HG03175 (cell line): ENCODE data around the gene PLA2G4B.

Experiments used
- ATAC-seq: cut with Tn5 transposase; IDR thresholded peaks from one replicate; pipeline ENCODE4 v1.9.1; 2021; ENCODE audit warnings: mild to moderate bottlenecking, moderate library complexity; ENCODE audit not compliant: unreplicated experiment

The PLA2G4B gene

GRCh38 chr15:41885841-41886240, 47.2 kb downstream of the PLA2G4B start:
- no peak for ATAC-seq

GRCh38 chr15:41886741-41887140, 48.1 kb downstream of the PLA2G4B start:
- ATAC-seq, result no peak

- no peak for ATAC-seq
Observed at GRCh38 chr15:41887161-41887560, 48.5 kb downstream of the PLA2G4B start.

- ATAC-seq, result no peak
Observed at GRCh38 chr15:41887893-41888292, 49.2 kb downstream of the PLA2G4B start.

DNA sequence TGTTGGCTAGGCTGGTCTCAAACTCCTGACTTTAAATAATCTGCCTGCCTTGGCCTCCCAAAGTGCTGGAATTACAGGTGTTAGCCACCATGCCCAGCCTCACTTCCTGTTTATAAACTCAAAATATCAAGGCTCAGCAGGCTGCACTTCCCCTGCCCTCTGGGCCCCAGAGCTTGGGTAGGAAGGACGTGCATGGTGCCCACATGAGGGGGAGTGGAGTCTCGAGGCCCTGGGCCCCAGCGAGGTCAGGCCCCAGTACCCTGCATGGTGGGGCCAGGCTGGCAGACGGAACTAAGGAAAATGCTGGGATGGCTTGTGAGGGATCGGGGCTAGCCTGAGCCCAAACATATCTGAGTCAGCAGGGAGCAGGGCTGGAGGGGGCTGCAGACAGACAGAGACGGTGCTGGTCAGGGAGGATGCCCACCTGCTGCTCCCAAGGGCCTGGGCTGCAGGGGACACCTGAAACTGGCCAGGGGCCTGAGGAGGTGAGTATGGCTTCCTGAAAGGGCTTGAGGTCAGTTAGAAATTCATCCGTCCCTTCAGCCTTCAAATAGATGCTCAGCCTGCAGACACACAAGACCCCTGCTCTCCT, 50.1 kb downstream of the PLA2G4B start:
- ATAC-seq, result no peak

DNA sequence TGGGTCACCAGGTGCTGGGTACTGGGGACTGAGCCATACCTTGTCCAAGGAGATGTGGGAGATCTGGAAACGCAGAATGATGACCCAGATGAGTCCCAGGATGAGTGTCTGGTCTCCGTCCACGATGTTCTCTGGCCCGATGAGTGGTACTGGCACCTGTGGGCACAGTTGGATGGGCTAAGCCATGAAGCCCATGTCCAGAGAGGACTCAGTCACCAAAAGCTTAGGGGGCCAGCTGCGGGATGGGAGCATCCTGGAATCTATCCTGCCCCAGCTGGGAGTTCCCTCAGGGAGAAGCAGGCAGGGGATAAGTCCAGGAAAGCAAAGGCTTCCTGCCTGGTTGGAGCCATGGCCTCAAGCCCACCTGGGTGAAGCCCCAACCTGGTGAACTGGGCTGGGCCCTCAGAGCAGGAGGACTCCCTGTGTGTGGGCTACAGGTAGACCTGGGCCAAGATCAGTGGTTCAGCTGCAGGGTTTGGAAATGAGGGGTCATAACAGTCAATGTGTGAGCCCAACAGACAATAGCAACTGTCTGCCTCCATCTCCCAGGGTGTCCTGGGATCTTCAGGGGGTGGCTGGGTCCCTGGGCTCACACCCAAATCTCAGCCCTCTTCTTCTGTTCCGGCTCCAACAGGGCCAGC, 51.5 kb downstream of the PLA2G4B start:
- ATAC-seq, result no peak

DNA sequence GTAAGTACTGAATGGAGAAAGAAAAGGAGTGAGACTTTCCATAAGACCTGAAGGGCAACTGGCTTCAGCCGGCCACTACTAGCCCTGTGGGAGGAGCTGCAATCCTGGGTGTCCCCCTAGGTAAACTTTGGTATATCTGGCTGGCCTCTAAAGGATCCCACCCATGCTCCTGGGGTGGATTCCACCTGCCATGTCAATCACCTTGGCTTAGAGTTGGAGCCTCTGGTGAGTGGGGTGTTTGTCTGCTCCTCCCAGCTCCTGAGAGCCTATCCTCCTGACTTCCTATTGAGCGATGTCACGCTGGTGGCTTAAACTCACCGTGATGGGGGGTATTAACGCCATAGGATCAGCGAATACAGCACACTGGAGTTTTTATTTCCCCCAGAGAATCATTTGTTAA, 52.6 kb downstream of the PLA2G4B start:
- ATAC-seq, result no peak

GRCh38 chr15:41891946-41892345, 53.3 kb downstream of the PLA2G4B start:
- ATAC-seq, result no peak

DNA sequence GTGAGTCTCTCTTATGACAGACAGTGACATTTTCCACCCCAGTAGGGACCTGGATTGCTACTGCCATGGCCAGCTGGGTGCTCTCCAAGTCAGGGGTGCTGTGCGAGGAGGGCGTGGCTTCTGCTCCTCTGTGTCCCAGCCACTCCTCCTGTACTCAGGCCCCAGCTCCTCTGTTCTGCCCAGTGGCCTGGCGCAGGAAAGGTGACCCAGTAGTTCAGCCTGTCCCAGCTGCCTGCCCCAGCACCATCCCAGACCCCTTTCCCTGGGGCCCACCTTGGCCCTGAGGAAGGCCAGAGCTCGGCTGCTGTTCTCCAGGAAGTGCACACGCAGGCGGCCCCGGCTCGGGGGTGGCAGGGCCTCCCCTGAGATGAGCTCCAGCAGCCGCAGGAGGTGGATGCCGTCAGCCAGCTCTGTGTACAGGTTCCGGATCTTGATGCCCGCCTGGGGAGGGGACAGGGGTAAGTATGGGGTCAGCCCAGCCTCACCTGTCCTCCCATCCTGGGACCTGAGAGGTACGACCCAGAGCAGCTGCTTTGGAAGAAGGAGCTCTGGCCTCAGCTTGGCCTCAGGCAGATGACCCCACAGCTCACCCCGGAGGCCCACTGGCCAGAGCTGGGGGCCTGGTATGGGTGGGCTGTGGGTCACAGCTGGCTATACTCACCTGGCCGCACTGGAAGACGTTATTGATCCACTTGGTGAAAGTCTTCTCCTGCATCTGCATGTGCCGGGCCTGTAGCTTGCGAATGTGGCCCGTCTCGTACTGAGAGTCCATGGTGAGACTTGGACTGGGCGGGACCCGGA, 54.2 kb downstream of the PLA2G4B start:
- no peak for ATAC-seq

DNA sequence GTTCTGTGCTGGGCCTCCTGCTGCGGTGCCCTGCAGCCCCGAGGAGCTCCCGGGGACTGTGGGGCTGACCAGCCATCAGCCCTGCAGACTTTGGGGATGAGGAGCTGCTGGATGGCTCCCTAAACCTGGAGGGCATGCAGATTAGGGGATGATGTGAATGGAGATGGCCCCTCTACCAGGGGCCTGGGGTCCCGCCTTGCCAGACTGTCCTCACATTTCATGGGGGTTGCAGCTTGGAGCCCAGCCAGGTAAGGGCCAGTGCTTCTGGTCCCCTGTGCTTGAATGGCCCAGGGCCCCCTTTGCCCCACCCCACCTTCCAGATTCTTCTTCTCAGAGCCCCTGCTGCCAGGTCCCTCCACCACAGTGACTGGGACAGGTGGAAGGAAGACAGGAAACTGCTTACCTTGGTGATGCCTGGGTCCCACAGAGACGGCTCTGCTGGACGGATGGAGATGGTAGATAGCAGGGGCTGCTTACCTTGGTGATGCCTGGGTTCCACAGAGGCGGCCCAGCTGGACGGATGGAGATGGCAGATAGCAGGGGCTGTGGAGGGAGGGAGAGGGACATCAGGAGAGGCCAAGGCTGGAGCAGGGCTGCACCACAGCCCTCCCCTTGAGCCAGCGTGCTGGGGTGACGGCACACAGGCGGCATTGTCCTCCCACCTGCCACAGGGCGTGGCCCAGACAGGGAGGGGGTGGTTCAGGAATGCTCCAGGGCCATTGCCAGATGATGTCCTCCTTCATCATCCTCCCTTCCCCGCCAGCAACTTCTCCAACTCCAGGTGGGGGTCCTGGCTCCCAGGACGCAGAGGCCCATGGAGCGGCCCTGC, 55.0 kb downstream of the PLA2G4B start, which contains the start of gene SPTBN5:
SPTBN5 (minus strand) TSS at position 632 of the 829 bp plus-strand sequence; CDS start at position 76, 556 bp downstream.
- ATAC-seq, result no peak

- peak; percentile 20 for ATAC-seq
Observed at GRCh38 chr15:41894251-41894790, 55.7 kb downstream of the PLA2G4B start.

GRCh38 chr15:41894791-41895463, 56.3 kb downstream of the PLA2G4B start:
- peak; percentile 96 for ATAC-seq

DNA sequence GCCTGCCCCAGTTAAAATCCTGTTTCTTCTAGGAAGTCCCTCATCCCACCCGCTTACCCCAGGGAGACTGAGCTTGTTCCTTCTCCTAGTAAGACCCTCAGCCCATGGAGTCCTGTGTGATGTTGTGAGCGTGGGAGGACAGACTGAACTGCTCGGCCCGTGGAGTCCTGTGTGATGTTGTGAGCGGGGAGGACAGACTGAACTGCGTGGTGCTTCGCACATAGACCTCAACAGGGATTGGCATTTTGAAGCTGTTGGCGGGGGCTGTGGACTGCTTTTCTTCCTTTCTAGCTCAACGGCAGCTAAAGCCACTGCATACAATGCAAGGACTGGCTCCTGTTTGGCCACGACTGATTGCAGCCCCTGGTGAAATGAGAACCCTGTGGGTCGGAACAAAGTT, 56.8 kb downstream of the PLA2G4B start:
- no peak for ATAC-seq

DNA sequence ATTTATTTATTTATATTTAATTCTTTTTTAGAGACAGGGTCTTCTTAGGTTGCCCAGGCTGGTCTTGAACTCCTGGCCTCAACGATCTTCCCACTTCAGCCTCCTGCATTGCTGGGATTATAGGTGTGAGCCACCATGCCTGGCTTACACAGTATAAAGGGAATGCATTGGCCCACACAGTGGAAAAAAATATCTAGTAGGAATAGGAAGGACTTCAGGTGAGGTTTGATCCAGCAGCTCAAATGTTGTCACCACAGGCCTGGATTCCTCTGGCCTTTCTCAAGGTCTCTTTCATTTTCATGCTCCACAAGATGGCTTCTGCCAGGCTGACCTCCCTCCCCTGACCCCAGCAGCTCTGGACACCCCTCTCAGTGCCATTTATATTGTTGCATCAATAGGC, 57.3 kb downstream of the PLA2G4B start:
- ATAC-seq, result no peak

GRCh38 chr15:41896566-41896965, 57.9 kb downstream of the PLA2G4B start:
- no peak for ATAC-seq

- ATAC-seq, result no peak
Observed at GRCh38 chr15:41897363-41897799, 58.7 kb downstream of the PLA2G4B start.
